Jurkat, Clone E6-1 (cell line): Measurements from ENCODE around the gene ZIC2.
"Not testable (repeated sequence)": the region's sequence is repeated elsewhere in the genome, so short reads cannot be mapped to it uniquely, and the experiment has no call there.

ENCODE experiments used
- DNase-seq: peaks from one replicate; pipeline ENCODE4 v3.0.0-alpha.2; 2011; ENCODE audit warnings: low read depth, low spot score
- H3K4me3 ChIP-seq: 2 replicates; pipeline ENCODE4 v1.5.1; 2011; ENCODE audit warnings: mild to moderate bottlenecking, low read length, control low read depth, moderate library complexity

The ZIC2 gene

GRCh38 chr13:99993660-99994637 lies 12.4 kb downstream of the ZIC2 start:
- no peak for DNase-seq
- H3K4me3 ChIP-seq, result no peak overlapping the region

GRCh38 chr13:99994638-99995020 lies 13.0 kb downstream of the ZIC2 start:
- no peak for DNase-seq
- no peak overlapping the region for H3K4me3 ChIP-seq

- no peak overlapping the region for H3K4me3 ChIP-seq
These were observed 13.6 kb downstream of the ZIC2 start for GRCh38 chr13:99995104-99995588.

GRCh38 chr13:99995589-99996380 lies 14.2 kb downstream of the ZIC2 start:
- DNase-seq, result no peak
- H3K4me3 ChIP-seq, result no peak overlapping the region

More at GRCh38 chr13:99995104-99995588, 13.6 kb downstream of the ZIC2 start:
- DNase-seq, result no peak

GRCh38 chr13:99996381-99996973 lies 14.9 kb downstream of the ZIC2 start:
- H3K4me3 ChIP-seq, result no peak overlapping the region
- DNase-seq, result no peak

GRCh38 chr13:99997702-99998214 lies 16.2 kb downstream of the ZIC2 start:
- no peak overlapping the region for H3K4me3 ChIP-seq

GRCh38 chr13:99998261-99998660 lies 16.7 kb downstream of the ZIC2 start:
- DNase-seq, result no peak
- H3K4me3 ChIP-seq, result no peak overlapping the region

More at GRCh38 chr13:99997702-99998214, 16.2 kb downstream of the ZIC2 start:
- no peak for DNase-seq

- DNase-seq, result no peak
- no peak overlapping the region for H3K4me3 ChIP-seq
These were observed 33.0 kb downstream of the ZIC2 start for GRCh38 chr13:100014621-100015020.

GRCh38 chr13:100019780-100020356 lies 38.3 kb downstream of the ZIC2 start:
- no peak for DNase-seq
- no peak overlapping the region for H3K4me3 ChIP-seq

GRCh38 chr13:100022798-100023197 lies 41.2 kb downstream of the ZIC2 start:
- DNase-seq, result no peak
- H3K4me3 ChIP-seq, result no peak overlapping the region

GRCh38 chr13:100024023-100024422 lies 42.4 kb downstream of the ZIC2 start:
- H3K4me3 ChIP-seq, result no peak overlapping the region

GRCh38 chr13:100029933-100030332 lies 48.3 kb downstream of the ZIC2 start:
- no peak overlapping the region for H3K4me3 ChIP-seq
- DNase-seq, result no peak

More at GRCh38 chr13:100024023-100024422, 42.4 kb downstream of the ZIC2 start:
- no peak for DNase-seq

GRCh38 chr13:100032642-100033041 lies 51.1 kb downstream of the ZIC2 start:
- not testable (repeated sequence) for DNase-seq, H3K4me3 ChIP-seq

GRCh38 chr13:100035936-100036335 lies 54.4 kb downstream of the ZIC2 start:
- DNase-seq, result no peak
- no peak overlapping the region for H3K4me3 ChIP-seq
